ENCODE measurements around the gene VPS35L.
"Not testable (repeated sequence)": the region's sequence is repeated elsewhere in the genome, so short reads cannot be mapped to it uniquely, and the experiment has no call there.

The VPS35L gene

DNA sequence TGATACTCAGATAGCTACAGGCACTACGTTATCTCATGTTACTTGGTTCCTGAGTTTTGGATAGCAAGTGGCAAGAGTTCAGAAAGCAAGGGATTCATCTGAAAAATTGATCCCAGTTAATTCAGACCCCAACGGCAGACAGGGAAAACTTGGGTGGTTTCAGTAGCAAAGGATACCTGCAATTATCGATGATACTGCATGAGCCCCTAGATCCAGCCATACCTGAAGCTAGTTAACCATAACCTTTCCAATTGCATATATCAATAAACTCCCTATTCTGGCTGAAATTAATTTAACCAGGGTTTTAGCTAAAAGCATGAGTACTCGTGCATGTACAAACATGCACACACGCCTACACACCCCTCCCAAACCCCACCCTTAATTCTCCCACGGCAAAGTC, 158.2 kb downstream of the VPS35L start:
- DNase-seq: no peak

GRCh38 chr16:19715566-19715965, 160.1 kb downstream of the VPS35L start:
- DNase-seq: no peak

DNA sequence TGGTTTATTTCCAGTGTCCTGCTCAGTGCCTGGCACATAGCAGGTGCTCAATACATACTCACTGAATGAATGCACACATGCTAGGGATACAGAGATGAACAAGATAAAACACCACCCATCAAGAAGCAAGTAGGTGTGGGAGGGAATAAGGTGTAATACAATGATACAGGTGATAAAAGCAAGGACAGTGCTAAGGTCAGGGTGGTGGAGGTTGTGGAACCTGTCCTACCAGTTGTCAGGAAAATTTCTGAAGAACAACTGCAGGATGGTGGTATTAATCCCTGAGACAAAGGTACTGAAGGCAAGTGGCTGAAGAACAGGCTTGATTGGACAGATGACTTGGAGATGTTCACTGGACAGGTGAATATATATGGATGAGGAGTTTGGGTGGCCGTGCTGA, 160.7 kb downstream of the VPS35L start:
- no peak for DNase-seq

- not testable (repeated sequence) for DNase-seq
Measured at GRCh38 chr16:19716728-19717127, 161.2 kb downstream of the VPS35L start.

GRCh38 chr16:19717314-19717713, 161.8 kb downstream of the VPS35L start:
- no peak for DNase-seq

GRCh38 chr16:19717741-19718623, 162.5 kb downstream of the VPS35L start, which contains the start of the genes IQCK and KNOP1:
IQCK (plus strand) TSS chr16:19718271; CDS start chr16:19718307, 36 bp downstream.
KNOP1 (minus strand) TSS chr16:19718227; CDS start chr16:19715035, 3,192 bp downstream.
- peak; percentile 95 to 97 (median 96) for DNase-seq

GRCh38 chr16:19718624-19718965, 163.1 kb downstream of the VPS35L start:
- DNase-seq: peak in 1 of 3 donors; percentile 49

DNA sequence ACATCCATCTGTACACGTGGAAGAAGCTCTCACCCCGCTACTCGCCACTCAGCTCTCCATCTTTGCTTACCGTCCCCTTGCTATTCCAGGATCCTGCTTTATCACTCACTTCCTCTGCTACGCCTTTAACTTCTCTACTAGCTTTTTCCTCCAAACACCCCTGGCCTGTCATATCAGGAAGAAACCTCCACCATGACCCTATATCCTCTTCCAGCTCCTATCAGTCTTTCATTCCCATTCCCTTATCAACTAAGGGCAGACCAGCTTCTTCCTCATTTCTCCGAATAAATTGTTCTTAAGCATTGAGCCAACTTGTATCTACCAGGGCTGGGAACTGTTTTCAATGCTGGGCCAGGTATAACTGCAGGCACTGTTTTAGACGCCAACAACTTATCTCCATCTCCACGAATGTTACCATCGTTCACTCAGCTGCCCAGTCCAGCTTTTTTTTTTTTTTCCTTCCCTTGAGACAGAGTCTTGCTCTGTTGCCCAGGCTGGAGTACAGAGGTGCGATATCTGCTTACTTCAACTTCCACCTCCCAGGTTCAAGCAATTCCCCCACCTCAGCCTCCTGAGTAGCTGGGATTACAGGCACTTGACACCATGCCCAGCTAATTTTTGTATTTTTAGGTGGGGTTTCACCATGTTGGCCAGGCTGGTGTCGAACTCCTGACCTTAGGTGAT, 166.9 kb downstream of the VPS35L start:
- no peak for DNase-seq

DNA sequence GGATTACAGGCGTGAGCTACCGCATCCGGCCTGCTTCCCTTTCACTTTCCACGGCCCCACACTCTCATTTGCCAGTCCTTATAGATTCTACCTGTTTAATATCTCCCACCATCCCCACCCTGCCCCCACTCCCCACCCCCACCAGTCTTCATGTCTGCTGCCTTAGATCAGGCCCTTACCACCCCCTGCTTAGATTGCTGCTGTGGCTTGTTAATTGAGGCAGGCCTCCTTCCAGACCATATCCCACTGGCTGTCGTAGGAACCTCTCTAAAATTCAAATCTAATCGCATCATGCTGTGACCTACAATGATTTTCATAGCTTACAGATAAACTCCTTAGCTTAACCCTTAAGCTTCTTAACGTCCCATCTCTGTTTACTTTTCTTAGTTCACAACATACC, 167.5 kb downstream of the VPS35L start:
- DNase-seq: no peak

- no peak for DNase-seq
Measured at GRCh38 chr16:19728636-19728965, 173.1 kb downstream of the VPS35L start.

GRCh38 chr16:19733551-19733950, 178.0 kb downstream of the VPS35L start:
- DNase-seq: no peak

- no peak for DNase-seq
Measured at GRCh38 chr16:19735074-19735867, 179.8 kb downstream of the VPS35L start.

- peak; percentile 25 to 53 (median 47) for DNase-seq
Measured at GRCh38 chr16:19737306-19738038, 182.0 kb downstream of the VPS35L start.

DNA sequence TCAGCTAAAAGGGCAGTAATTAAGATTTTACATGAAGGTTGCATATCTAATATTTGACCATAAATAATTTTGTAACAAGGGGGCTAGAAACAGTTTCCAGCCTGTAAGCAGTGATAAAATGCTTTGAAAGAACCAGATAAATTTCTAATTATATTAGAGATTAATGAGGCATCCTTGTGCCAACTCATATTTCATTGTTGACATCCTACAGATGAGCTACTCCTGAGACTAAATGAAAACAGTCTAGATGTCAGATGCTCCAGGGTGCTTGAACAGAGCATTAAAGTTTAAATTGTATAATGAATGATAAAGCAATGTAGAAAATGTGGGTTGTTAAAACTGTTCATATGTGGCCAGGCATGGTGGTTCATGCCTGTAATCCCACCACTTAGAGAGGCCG, 185.9 kb downstream of the VPS35L start:
- no peak for DNase-seq

- no peak for DNase-seq
Measured at GRCh38 chr16:19743816-19744159, 188.3 kb downstream of the VPS35L start.

- no peak for DNase-seq
Measured at GRCh38 chr16:19744670-19745069, 189.2 kb downstream of the VPS35L start.

DNA sequence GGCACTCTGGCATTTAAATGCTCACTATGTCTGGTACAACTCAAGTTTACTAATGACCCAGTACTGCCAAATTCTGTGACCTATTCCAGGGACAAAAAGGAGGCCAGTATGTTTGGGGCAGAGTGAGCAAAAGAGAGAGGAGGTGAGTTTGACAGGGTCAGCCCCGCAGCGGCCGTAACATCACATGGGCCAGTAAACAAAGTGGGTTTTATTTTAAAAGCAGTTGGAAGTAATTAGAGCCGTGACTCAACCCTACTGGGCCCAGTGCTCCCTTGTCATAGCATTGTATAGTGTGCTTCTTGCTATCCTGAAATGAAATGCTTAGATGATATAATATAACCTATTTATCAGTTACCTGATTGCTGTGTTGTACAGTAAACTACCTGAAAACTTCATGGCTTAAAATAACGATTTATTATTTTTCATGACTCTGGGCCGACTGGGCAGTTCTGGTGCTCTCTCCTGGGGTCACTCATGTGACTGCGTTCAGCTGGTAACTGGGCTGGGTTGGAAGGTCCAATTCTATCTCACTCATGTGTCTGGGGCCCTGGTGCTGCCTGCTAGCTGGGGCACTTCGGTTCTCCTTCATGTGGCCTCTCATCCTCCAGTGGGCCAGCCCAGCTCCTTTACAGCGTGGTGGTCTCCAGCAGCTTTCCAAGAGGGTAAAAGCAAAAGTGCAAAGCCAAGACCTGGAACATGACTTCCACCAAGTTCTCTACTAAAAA, 189.9 kb downstream of the VPS35L start:
- DNase-seq: no peak

- DNase-seq: no peak
Measured at GRCh38 chr16:19746561-19746960, 191.1 kb downstream of the VPS35L start.

GRCh38 chr16:19748389-19749168, 193.1 kb downstream of the VPS35L start:
- DNase-seq: no peak

GRCh38 chr16:19749571-19750080, 194.1 kb downstream of the VPS35L start:
- DNase-seq: peak; percentile 15 to 28 (median 17)
